ENCODE results near the gene NDST3.
"Not testable (repeated sequence)": the region's sequence is repeated elsewhere in the genome, so short reads cannot be mapped to it uniquely, and the experiment has no call there.

NDST3 gene

GRCh38 chr4:118265312-118266144 is 231.2 kb downstream of the NDST3 start:
- no peak for DNase-seq (ENCODE audit: low read depth, low spot score)
- Histone ChIP-seq H3K4me1 (ENCODE audit: control insufficient read depth, insufficient read depth, low read length) (no peaks in the 10 kb centered on the region), H3K27me3 (ENCODE audit: control insufficient read depth, insufficient read depth, low read length) (no peaks in the 10 kb centered on the region), H3K9me3 (ENCODE audit: control insufficient read depth, insufficient read depth, low read length) (no peaks in the 10 kb centered on the region), H3K4me3 (ENCODE audit: low read length) (peak overlapping the region; percentile 72; the same call in 1 of the 2 replicates), H3K27ac (ENCODE audit: low read length) (no peak overlapping the region), H3K36me3 (ENCODE audit: control insufficient read depth, insufficient read depth, low read length) (no peaks in the 10 kb centered on the region)
- no CpG with 5 or more reads among the region's 64 CpGs for WGBS (ENCODE audit: insufficient coverage, insufficient read length)

- H3K4me1 ChIP-seq (ENCODE audit: control insufficient read depth, insufficient read depth, low read length); H3K4me3 ChIP-seq (ENCODE audit: low read length); H3K27ac ChIP-seq (ENCODE audit: low read length); DNase-seq (ENCODE audit: low read depth, low spot score); H3K27me3 ChIP-seq (ENCODE audit: control insufficient read depth, insufficient read depth, low read length); H3K9me3 ChIP-seq (ENCODE audit: control insufficient read depth, insufficient read depth, low read length); H3K36me3 ChIP-seq (ENCODE audit: control insufficient read depth, insufficient read depth, low read length): not testable (repeated sequence)
- no CpG with 5 or more reads among the region's 4 CpGs for WGBS (ENCODE audit: insufficient coverage, insufficient read length)
These were observed 231.8 kb downstream of the NDST3 start for GRCh38 chr4:118266145-118266496.

GRCh38 chr4:118268780-118269179 is 234.5 kb downstream of the NDST3 start:
- no peaks in the 10 kb centered on the region for H3K27me3 ChIP-seq (ENCODE audit: control insufficient read depth, insufficient read depth, low read length)
- no peak overlapping the region for H3K4me3 ChIP-seq (ENCODE audit: low read length)
- H3K4me1 ChIP-seq (ENCODE audit: control insufficient read depth, insufficient read depth, low read length): no peaks in the 10 kb centered on the region
- no peaks in the 10 kb centered on the region for H3K9me3 ChIP-seq (ENCODE audit: control insufficient read depth, insufficient read depth, low read length)
- no peaks in the 10 kb centered on the region for H3K36me3 ChIP-seq (ENCODE audit: control insufficient read depth, insufficient read depth, low read length)
- no peak for DNase-seq (ENCODE audit: low read depth, low spot score)
- WGBS (ENCODE audit: insufficient coverage, insufficient read length): no CpG with 5 or more reads among the region's 3 CpGs
- H3K27ac ChIP-seq (ENCODE audit: low read length): no peak overlapping the region

- no peaks in the 10 kb centered on the region for H3K9me3 ChIP-seq (ENCODE audit: control insufficient read depth, insufficient read depth, low read length)
- no peaks in the 10 kb centered on the region for H3K36me3 ChIP-seq (ENCODE audit: control insufficient read depth, insufficient read depth, low read length)
- no peaks in the 10 kb centered on the region for H3K27me3 ChIP-seq (ENCODE audit: control insufficient read depth, insufficient read depth, low read length)
- H3K27ac ChIP-seq (ENCODE audit: low read length): no peak overlapping the region
- no CpG with 5 or more reads among the region's 2 CpGs for WGBS (ENCODE audit: insufficient coverage, insufficient read length)
- DNase-seq (ENCODE audit: low read depth, low spot score): no peak
- H3K4me1 ChIP-seq (ENCODE audit: control insufficient read depth, insufficient read depth, low read length): no peaks in the 10 kb centered on the region
- no peak overlapping the region for H3K4me3 ChIP-seq (ENCODE audit: low read length)
These were observed 236.2 kb downstream of the NDST3 start for GRCh38 chr4:118270492-118270891.

GRCh38 chr4:118271788-118272187 is 237.5 kb downstream of the NDST3 start:
- H3K4me1 ChIP-seq (ENCODE audit: control insufficient read depth, insufficient read depth, low read length): no peaks in the 10 kb centered on the region
- H3K27me3 ChIP-seq (ENCODE audit: control insufficient read depth, insufficient read depth, low read length): no peaks in the 10 kb centered on the region
- no CpG with 5 or more reads among the region's 2 CpGs for WGBS (ENCODE audit: insufficient coverage, insufficient read length)
- H3K36me3 ChIP-seq (ENCODE audit: control insufficient read depth, insufficient read depth, low read length): no peaks in the 10 kb centered on the region
- no peak overlapping the region for H3K27ac ChIP-seq (ENCODE audit: low read length)
- DNase-seq (ENCODE audit: low read depth, low spot score): no peak
- H3K9me3 ChIP-seq (ENCODE audit: control insufficient read depth, insufficient read depth, low read length): no peaks in the 10 kb centered on the region
- no peak overlapping the region for H3K4me3 ChIP-seq (ENCODE audit: low read length)

- no peaks in the 10 kb centered on the region for H3K36me3 ChIP-seq (ENCODE audit: control insufficient read depth, insufficient read depth, low read length)
- H3K4me3 ChIP-seq (ENCODE audit: low read length): no peak overlapping the region
- no CpG with 5 or more reads among the region's 1 CpG for WGBS (ENCODE audit: insufficient coverage, insufficient read length)
- H3K27me3 ChIP-seq (ENCODE audit: control insufficient read depth, insufficient read depth, low read length): no peaks in the 10 kb centered on the region
- H3K9me3 ChIP-seq (ENCODE audit: control insufficient read depth, insufficient read depth, low read length): no peaks in the 10 kb centered on the region
- no peak overlapping the region for H3K27ac ChIP-seq (ENCODE audit: low read length)
- no peaks in the 10 kb centered on the region for H3K4me1 ChIP-seq (ENCODE audit: control insufficient read depth, insufficient read depth, low read length)
- no peak for DNase-seq (ENCODE audit: low read depth, low spot score)
These were observed 239.4 kb downstream of the NDST3 start for GRCh38 chr4:118273642-118274041.

- no peaks in the 10 kb centered on the region for H3K4me1 ChIP-seq (ENCODE audit: control insufficient read depth, insufficient read depth, low read length)
- H3K27me3 ChIP-seq (ENCODE audit: control insufficient read depth, insufficient read depth, low read length): no peaks in the 10 kb centered on the region
- H3K4me3 ChIP-seq (ENCODE audit: low read length): no peak overlapping the region
- H3K9me3 ChIP-seq (ENCODE audit: control insufficient read depth, insufficient read depth, low read length): no peaks in the 10 kb centered on the region
- H3K27ac ChIP-seq (ENCODE audit: low read length): no peak overlapping the region
- H3K36me3 ChIP-seq (ENCODE audit: control insufficient read depth, insufficient read depth, low read length): peaks cover 3% of the 10 kb centered on the region; the same call in 1 of the 2 replicates
- no CpG with 5 or more reads among the region's 2 CpGs for WGBS (ENCODE audit: insufficient coverage, insufficient read length)
- no peak for DNase-seq (ENCODE audit: low read depth, low spot score)
These were observed 242.3 kb downstream of the NDST3 start for GRCh38 chr4:118276580-118276979.

GRCh38 chr4:118277243-118277642 is 243.0 kb downstream of the NDST3 start:
- peaks cover 3% of the 10 kb centered on the region; the same call in 1 of the 2 replicates for H3K36me3 ChIP-seq (ENCODE audit: control insufficient read depth, insufficient read depth, low read length)
- H3K4me1 ChIP-seq (ENCODE audit: control insufficient read depth, insufficient read depth, low read length): no peaks in the 10 kb centered on the region
- H3K4me3 ChIP-seq (ENCODE audit: low read length): no peak overlapping the region
- no peak for DNase-seq (ENCODE audit: low read depth, low spot score)
- no CpG with 5 or more reads among the region's 4 CpGs for WGBS (ENCODE audit: insufficient coverage, insufficient read length)
- H3K9me3 ChIP-seq (ENCODE audit: control insufficient read depth, insufficient read depth, low read length): no peaks in the 10 kb centered on the region
- no peaks in the 10 kb centered on the region for H3K27me3 ChIP-seq (ENCODE audit: control insufficient read depth, insufficient read depth, low read length)
- H3K27ac ChIP-seq (ENCODE audit: low read length): no peak overlapping the region

- DNase-seq (ENCODE audit: low read depth, low spot score): peak; percentile 76
- H3K27me3 ChIP-seq (ENCODE audit: control insufficient read depth, insufficient read depth, low read length): no peaks in the 10 kb centered on the region
- no CpG with 5 or more reads among the region's 56 CpGs for WGBS (ENCODE audit: insufficient coverage, insufficient read length)
- no peaks in the 10 kb centered on the region for H3K9me3 ChIP-seq (ENCODE audit: control insufficient read depth, insufficient read depth, low read length)
- no peak overlapping the region for H3K27ac ChIP-seq (ENCODE audit: low read length)
- H3K4me3 ChIP-seq (ENCODE audit: low read length): peak overlapping the region; percentile 75
- peaks cover 3% of the 10 kb centered on the region; the same call in 1 of the 2 replicates for H3K36me3 ChIP-seq (ENCODE audit: control insufficient read depth, insufficient read depth, low read length)
- no peaks in the 10 kb centered on the region for H3K4me1 ChIP-seq (ENCODE audit: control insufficient read depth, insufficient read depth, low read length)
These were observed 244.4 kb downstream of the NDST3 start for GRCh38 chr4:118278473-118279274.

- H3K4me1 ChIP-seq (ENCODE audit: control insufficient read depth, insufficient read depth, low read length): no peaks in the 10 kb centered on the region
- H3K36me3 ChIP-seq (ENCODE audit: control insufficient read depth, insufficient read depth, low read length): peaks cover 3% of the 10 kb centered on the region; the same call in 1 of the 2 replicates
- H3K27ac ChIP-seq (ENCODE audit: low read length): no peak overlapping the region
- H3K9me3 ChIP-seq (ENCODE audit: control insufficient read depth, insufficient read depth, low read length): no peaks in the 10 kb centered on the region
- no peak for DNase-seq (ENCODE audit: low read depth, low spot score)
- no peaks in the 10 kb centered on the region for H3K27me3 ChIP-seq (ENCODE audit: control insufficient read depth, insufficient read depth, low read length)
- peak overlapping the region; percentile 75; the same call in 1 of the 2 replicates for H3K4me3 ChIP-seq (ENCODE audit: low read length)
- WGBS (ENCODE audit: insufficient coverage, insufficient read length): no CpG with 5 or more reads among the region's 13 CpGs
These were observed 245.0 kb downstream of the NDST3 start for GRCh38 chr4:118279328-118279727.
